H1 (cell line): Measurements from ENCODE around the gene HP1BP3.
"Not testable (repeated sequence)": the region's sequence is repeated elsewhere in the genome, so short reads cannot be mapped to it uniquely, and the experiment has no call there.

Experiments used
- JUND ChIP-seq: IDR thresholded peaks from 2 replicates; pipeline ENCODE4 v1.6.1; 2011; ENCODE audit warnings: mild to moderate bottlenecking, improper control_type of control experiment, low read length
- MAFK ChIP-seq: IDR thresholded peaks from 2 replicates; pipeline ENCODE4 v1.6.1; 2012; ENCODE audit warnings: low read depth, mild to moderate bottlenecking, improper control_type of control experiment, low read length
- PHF8 ChIP-seq: fragments of 200-600 bp; sonication (generic); conservative IDR thresholded peaks from 2 replicates; pipeline ENCODE4 v1.7.1; 2012; ENCODE audit warnings: low read depth, mild to moderate bottlenecking, inconsistent platforms, low read length, moderate library complexity
- TF ChIP-seq, protein P1 (sequence below), 3 experiments: IDR thresholded peaks; 1 replicate in 2 of 3; 2 replicates in 1 of 3; pipeline versions ENCODE4 v1.5.1 to v1.6.1; 2011; ENCODE audit warnings: low read length in 3 of 3, mild to moderate bottlenecking in 3 of 3, inconsistent platforms in 2 of 3, low read depth in 1 of 3, moderate library complexity in 1 of 3; ENCODE audit not compliant: insufficient read depth in 1 of 3; ENCODE audit errors: control extremely low read depth in 1 of 3

- TF ChIP-seq MAFK, JUND, PHF8: not testable (repeated sequence)
- TF ChIP-seq, protein P1, sequence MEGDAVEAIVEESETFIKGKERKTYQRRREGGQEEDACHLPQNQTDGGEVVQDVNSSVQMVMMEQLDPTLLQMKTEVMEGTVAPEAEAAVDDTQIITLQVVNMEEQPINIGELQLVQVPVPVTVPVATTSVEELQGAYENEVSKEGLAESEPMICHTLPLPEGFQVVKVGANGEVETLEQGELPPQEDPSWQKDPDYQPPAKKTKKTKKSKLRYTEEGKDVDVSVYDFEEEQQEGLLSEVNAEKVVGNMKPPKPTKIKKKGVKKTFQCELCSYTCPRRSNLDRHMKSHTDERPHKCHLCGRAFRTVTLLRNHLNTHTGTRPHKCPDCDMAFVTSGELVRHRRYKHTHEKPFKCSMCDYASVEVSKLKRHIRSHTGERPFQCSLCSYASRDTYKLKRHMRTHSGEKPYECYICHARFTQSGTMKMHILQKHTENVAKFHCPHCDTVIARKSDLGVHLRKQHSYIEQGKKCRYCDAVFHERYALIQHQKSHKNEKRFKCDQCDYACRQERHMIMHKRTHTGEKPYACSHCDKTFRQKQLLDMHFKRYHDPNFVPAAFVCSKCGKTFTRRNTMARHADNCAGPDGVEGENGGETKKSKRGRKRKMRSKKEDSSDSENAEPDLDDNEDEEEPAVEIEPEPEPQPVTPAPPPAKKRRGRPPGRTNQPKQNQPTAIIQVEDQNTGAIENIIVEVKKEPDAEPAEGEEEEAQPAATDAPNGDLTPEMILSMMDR (IDR thresholded peaks at IDR 0.05; ENCODE audit: control extremely low read depth in 1 of 3, insufficient read depth in 1 of 3, low read depth in 1 of 3, low read length in 3 of 3), result not testable (repeated sequence)
Measured at GRCh38 chr1:20789598-20789997, 2.5 kb upstream of the HP1BP3 start.
